Loucy (cell line): ENCODE data around the gene CDK6.

ENCODE experiments used
- H2AFZ ChIP-seq: fragments of 200-600 bp; sonication (generic); 2 replicates; pipeline ENCODE4 v1.6.0; 2016; ENCODE audit warnings: antibody characterized with exemption, mild to moderate bottlenecking, low read length, moderate library complexity
- H3F3A ChIP-seq: fragments of 200-600 bp; 2 replicates; pipeline ENCODE4 v1.6.0; 2016; ENCODE audit warnings: antibody characterized with exemption, low read depth, mild to moderate bottlenecking
- H3K27me3 ChIP-seq: fragments of 200-600 bp; sonication (generic); 2 replicates; pipeline ENCODE4 v1.6.1; 2014; ENCODE audit warnings: low read length, mild to moderate bottlenecking; ENCODE audit not compliant: insufficient read depth, poor library complexity, severe bottlenecking
- H3K36me3 ChIP-seq: fragments of 200-600 bp; sonication (generic); 2 replicates; pipeline ENCODE4 v1.6.1; 2016; ENCODE audit warnings: low read length; ENCODE audit not compliant: insufficient read depth
- H3K4me1 ChIP-seq: fragments of 200-600 bp; sonication (generic); 2 replicates; pipeline ENCODE4 v1.5.1; 2014; ENCODE audit warnings: low read length, mild to moderate bottlenecking; ENCODE audit not compliant: insufficient read depth, poor library complexity, severe bottlenecking
- H3K4me2 ChIP-seq: fragments of 200-600 bp; sonication (generic); 2 replicates; pipeline ENCODE4 v1.6.0; 2014; ENCODE audit warnings: antibody characterized with exemption, low read length, low read depth, mild to moderate bottlenecking; ENCODE audit not compliant: poor library complexity, severe bottlenecking
- H3K4me3 ChIP-seq: fragments of 200-600 bp; sonication (generic); 2 replicates; pipeline ENCODE4 v1.5.1; 2014; ENCODE audit warnings: low read length, mild to moderate bottlenecking, mixed read lengths; ENCODE audit not compliant: poor library complexity, severe bottlenecking
- H3K79me2 ChIP-seq: fragments of 200-600 bp; sonication (generic); 2 replicates; pipeline ENCODE4 v1.6.1; 2014; ENCODE audit warnings: low read length; ENCODE audit not compliant: insufficient read depth
- H3K9ac ChIP-seq: fragments of 200-600 bp; sonication (generic); 2 replicates; pipeline ENCODE4 v1.6.0; 2014; ENCODE audit warnings: mild to moderate bottlenecking, low read depth, low read length, moderate library complexity; ENCODE audit not compliant: poor library complexity, severe bottlenecking
- H3K9me2 ChIP-seq: fragments of 200-600 bp; sonication (generic); replicated peaks from 2 replicates; pipeline ENCODE4 v1.6.1; 2016; ENCODE audit warnings: low read depth, low read length, mixed read lengths
- H3K9me3 ChIP-seq: fragments of 200-600 bp; sonication (generic); 2 replicates; pipeline ENCODE4 v1.6.1; 2014; ENCODE audit warnings: mild to moderate bottlenecking, antibody characterized with exemption, low read length, low read depth; ENCODE audit not compliant: insufficient read depth
- H4K20me1 ChIP-seq: fragments of 200-600 bp; sonication (generic); 2 replicates; pipeline ENCODE4 v1.6.0; 2014; ENCODE audit warnings: antibody characterized with exemption, low read length, mild to moderate bottlenecking; ENCODE audit not compliant: insufficient read depth, poor library complexity, severe bottlenecking
- CTCF ChIP-seq: fragments of 200-600 bp; sonication (generic); conservative IDR thresholded peaks from 2 replicates; pipeline ENCODE4 v1.5.1; 2014; ENCODE audit warnings: mild to moderate bottlenecking, antibody characterized with exemption, low read length
- EZH2phosphoT487 ChIP-seq: fragments of 200-600 bp; IDR thresholded peaks from 2 replicates; pipeline ENCODE4 v1.6.1; 2018; ENCODE audit warnings: antibody characterized with exemption, mild to moderate bottlenecking, moderate library complexity, borderline replicate concordance

The CDK6 gene

GRCh38 chr7:92717623-92717992 lies 118.8 kb downstream of the CDK6 start:
- H3K27me3 ChIP-seq, result no peaks in the 10 kb centered on the region
- H4K20me1 ChIP-seq, result peaks cover 87% of the 10 kb centered on the region
- no peak overlapping the region for H3K4me2 ChIP-seq
- H3K36me3 ChIP-seq, result peaks cover 98% of the 10 kb centered on the region
- peaks cover 29% of the 10 kb centered on the region for H3K4me1 ChIP-seq
- H2AFZ ChIP-seq, result no peak overlapping the region
- H3F3A ChIP-seq, result peaks cover 4% of the 10 kb centered on the region; the same call in 1 of the 2 replicates
- H3K79me2 ChIP-seq, result peaks cover 98% of the 10 kb centered on the region
- no peaks in the 10 kb centered on the region for H3K9me2 ChIP-seq
- no peak overlapping the region for H3K9ac ChIP-seq
- TF ChIP-seq EZH2phosphoT487, result no peak
- TF ChIP-seq CTCF, result no peak
- no peak overlapping the region for H3K4me3 ChIP-seq
- no peaks in the 10 kb centered on the region for H3K9me3 ChIP-seq

GRCh38 chr7:92716825-92717580 lies 119.4 kb downstream of the CDK6 start:
- H3K4me3 ChIP-seq, result no peak overlapping the region
- no peak overlapping the region for H2AFZ ChIP-seq
- H3K9me3 ChIP-seq, result no peaks in the 10 kb centered on the region
- peaks cover 24% of the 10 kb centered on the region for H3K4me1 ChIP-seq
- no peaks in the 10 kb centered on the region for H3K9me2 ChIP-seq
- H3K79me2 ChIP-seq, result peaks cover 98% of the 10 kb centered on the region
- TF ChIP-seq EZH2phosphoT487, result no peak
- no peak for TF ChIP-seq CTCF
- H3F3A ChIP-seq, result peaks cover 4% of the 10 kb centered on the region; the same call in 1 of the 2 replicates
- no peaks in the 10 kb centered on the region for H3K27me3 ChIP-seq
- H3K36me3 ChIP-seq, result peaks cover 97% of the 10 kb centered on the region
- H4K20me1 ChIP-seq, result peaks cover 84% of the 10 kb centered on the region
- H3K4me2 ChIP-seq, result no peak overlapping the region
- H3K9ac ChIP-seq, result no peak overlapping the region

- Histone ChIP-seq H3K27me3 (no peaks in the 10 kb centered on the region), H3K4me2 (no peak overlapping the region), H3K79me2 (peaks cover 98% of the 10 kb centered on the region), H3K4me1 (peaks cover 22% of the 10 kb centered on the region), H3K36me3 (peaks cover 97% of the 10 kb centered on the region), H3K9me3 (no peaks in the 10 kb centered on the region), H2AFZ (no peak overlapping the region), H4K20me1 (peaks cover 75% of the 10 kb centered on the region), H3K4me3 (no peak overlapping the region), H3K9ac (no peak overlapping the region), H3F3A (peaks cover 4% of the 10 kb centered on the region; the same call in 1 of the 2 replicates), H3K9me2 (no peaks in the 10 kb centered on the region)
- no peak for TF ChIP-seq EZH2phosphoT487
- TF ChIP-seq CTCF, result no peak
These were observed 120.4 kb downstream of the CDK6 start for GRCh38 chr7:92715963-92716362.
